HCT116 (cell line): ENCODE results near the gene PAGR1. TPM values are rescaled to one million over a fixed set of nuclear protein-coding genes. Genes with fewer than 3 reads are reported as not detected.

ENCODE experiments used
- ATAC-seq: fragments of 200-7000 bp; cut with Tn5 transposase; 2 replicates; pipeline ENCODE4 v1.9.1; 2020; ENCODE audit warnings: mild to moderate bottlenecking, moderate library complexity
- BruUV-seq: library from RNA; stranded (reverse); fragments of 400-500 nt; replicated peaks from 2 replicates; lab custom pipeline; 2021; lab: Mats Ljungman, UMichigan
- CTCF ChIA-PET: fragments of 300-600 bp; sonication (Branson Sonifier 250); formaldehyde crosslinking; loops from one replicate; lab custom pipeline; 2021; ENCODE audit warnings: antibody characterized with exemption; lab: Charles Lee
- POLR2A ChIA-PET: fragments of 300-600, 350-600 bp; sonication (Branson Sonifier 250); formaldehyde crosslinking; loops from one replicate; lab custom pipeline; 2021; ENCODE audit warnings: antibody characterized with exemption; lab: Charles Lee
- RAD21 ChIA-PET, 2 experiments: fragments of 300-600 bp; sonication (Branson Sonifier 250); formaldehyde crosslinking; loops; one replicate each; lab custom pipeline; 2023; ENCODE audit warnings: low total read pairs in 2 of 2; ENCODE audit not compliant: uncharacterized antibody in 2 of 2, unreplicated experiment in 2 of 2, low non-redundant PET in 1 of 2; lab: Charles Lee
- DNase-seq: peaks from one replicate; pipeline ENCODE4 v3.0.0-alpha.2; 2010; ENCODE audit warnings: low read depth, low spot score
- H2AFZ ChIP-seq: fragments of 200-600 bp; shearing (Covaris generic), sonication (generic); 2 replicates; pipeline ENCODE4 v1.6.1; 2017; ENCODE audit warnings: low read depth, mixed run types, mixed read lengths, antibody characterized with exemption, low read length; ENCODE audit not compliant: poor library complexity, severe bottlenecking
- H3K27ac ChIP-seq: 2 replicates; pipeline ENCODE4 v1.5.1; 2012; ENCODE audit warnings: low read depth, low read length
- H3K27me3 ChIP-seq: fragments of 200-600 bp; sonication (generic); 2 replicates; pipeline ENCODE4 v1.6.1; 2016; ENCODE audit warnings: mixed run types, low read length, mixed read lengths; ENCODE audit not compliant: insufficient read depth
- H3K36me3 ChIP-seq, 2 experiments: fragments of 200-500 bp in 1 of 2; fragments of 200-600 bp in 1 of 2; sonication (Bioruptor generic) in 1 of 2; sonication (generic) in 1 of 2; 2 replicates each; pipeline versions ENCODE4 v1.5.1 to v1.6.1; 2014 to 2016; ENCODE audit warnings: low read length in 2 of 2, inconsistent platforms in 1 of 2, mixed read lengths in 1 of 2, mixed run types in 1 of 2; ENCODE audit not compliant: insufficient read depth in 2 of 2, control insufficient read depth in 1 of 2
- H3K4me1 ChIP-seq, 2 experiments: fragments of 200-600 bp in 1 of 2; sonication (generic) in 1 of 2; 2 replicates each; pipeline versions ENCODE4 v1.5.1 to v1.6.1; 2012 to 2017; ENCODE audit warnings: low read length in 2 of 2, inconsistent platforms in 1 of 2, mild to moderate bottlenecking in 1 of 2, mixed read lengths in 1 of 2, mixed run types in 1 of 2, moderate library complexity in 1 of 2; ENCODE audit not compliant: insufficient read depth in 2 of 2, control insufficient read depth in 1 of 2
- H3K4me2 ChIP-seq: fragments of 200-600 bp; sonication (generic); 2 replicates; pipeline ENCODE4 v1.6.1; 2017; ENCODE audit warnings: mixed run types, low read length, mixed read lengths
- H3K4me3 ChIP-seq, 2 experiments: fragments of 200-600 bp in 1 of 2; sonication (generic) in 1 of 2; replicated peaks in 1 of 2; 2 replicates each; pipeline ENCODE4 v1.5.1; 2011 to 2016; ENCODE audit warnings: low read length in 2 of 2, control low read depth in 1 of 2, low read depth in 1 of 2, mild to moderate bottlenecking in 1 of 2, mixed read lengths in 1 of 2, mixed run types in 1 of 2
- H3K79me2 ChIP-seq: fragments of 200-600 bp; sonication (generic); 2 replicates; pipeline ENCODE4 v1.6.1; 2017; ENCODE audit warnings: mild to moderate bottlenecking, mixed run types, low read length, moderate library complexity, mixed read lengths; ENCODE audit not compliant: insufficient read depth
- H3K9ac ChIP-seq: fragments of 200-600 bp; sonication (generic); 2 replicates; pipeline ENCODE4 v1.6.1; 2016; ENCODE audit warnings: low read length, mixed read lengths
- H3K9me2 ChIP-seq: fragments of 200-600 bp; sonication (generic), shearing (Covaris generic); 2 replicates; pipeline ENCODE4 v1.6.1; 2017; ENCODE audit warnings: mixed run types, mild to moderate bottlenecking, moderate library complexity; ENCODE audit not compliant: insufficient read depth
- H3K9me3 ChIP-seq, 2 experiments: fragments of 200-500 bp in 1 of 2; fragments of 200-600 bp in 1 of 2; sonication (Bioruptor generic) in 1 of 2; sonication (generic) in 1 of 2; 2 replicates each; pipeline ENCODE4 v1.6.1; 2014 to 2017; ENCODE audit warnings: low read length in 2 of 2, mixed read lengths in 2 of 2, inconsistent platforms in 1 of 2, low read depth in 1 of 2, mild to moderate bottlenecking in 1 of 2, mixed run types in 1 of 2, moderate library complexity in 1 of 2; ENCODE audit not compliant: control insufficient read depth in 1 of 2, insufficient read depth in 1 of 2
- H4K20me1 ChIP-seq: fragments of 200-600 bp; sonication (generic), shearing (Covaris generic); 2 replicates; pipeline ENCODE4 v1.6.1; 2017; ENCODE audit warnings: mixed run types, mild to moderate bottlenecking, moderate library complexity; ENCODE audit not compliant: insufficient read depth
- CEBPB ChIP-seq: IDR thresholded peaks from 2 replicates; pipeline ENCODE4 v1.6.1; 2012; ENCODE audit warnings: low read depth
- ELF1 ChIP-seq: IDR thresholded peaks from 2 replicates; pipeline ENCODE4 v1.6.1; 2012; ENCODE audit warnings: low read depth, borderline replicate concordance
- EZH2phosphoT487 ChIP-seq: fragments of 200-600 bp; IDR thresholded peaks from 2 replicates; pipeline ENCODE4 v1.6.1; 2018; ENCODE audit warnings: antibody characterized with exemption, borderline replicate concordance
- FOSL1 ChIP-seq: IDR thresholded peaks from 2 replicates; pipeline ENCODE4 v1.6.1; 2012; ENCODE audit warnings: low read depth
- JUND ChIP-seq: IDR thresholded peaks from 2 replicates; pipeline ENCODE4 v1.6.1; 2012
- POLR2A ChIP-seq: IDR thresholded peaks from 2 replicates; pipeline ENCODE4 v1.7.0; 2011; ENCODE audit warnings: borderline replicate concordance; ENCODE audit not compliant: insufficient read depth, insufficient read length; ENCODE audit errors: extremely low read depth
- POLR2AphosphoS5 ChIP-seq: IDR thresholded peaks from 2 replicates; pipeline ENCODE4 v1.6.1; 2011; ENCODE audit warnings: mild to moderate bottlenecking, low read depth, low read length, moderate library complexity
- SP1 ChIP-seq: IDR thresholded peaks from 2 replicates; pipeline ENCODE4 v1.6.1; 2012; ENCODE audit warnings: low read depth
- SRF ChIP-seq: IDR thresholded peaks from 2 replicates; pipeline ENCODE4 v1.6.1; 2012; ENCODE audit warnings: low read depth
- TCF7L2 ChIP-seq: IDR thresholded peaks from 2 replicates; pipeline ENCODE4 v1.7.0; 2011; ENCODE audit warnings: borderline replicate concordance, inconsistent platforms; ENCODE audit not compliant: insufficient read depth, insufficient read length; ENCODE audit errors: extremely low read depth
- YY1 ChIP-seq: IDR thresholded peaks from 2 replicates; pipeline ENCODE4 v1.6.1; 2011; ENCODE audit warnings: low read length, low read depth, moderate library complexity, mild to moderate bottlenecking; ENCODE audit not compliant: insufficient replicate concordance; ENCODE audit errors: extremely low read depth
- ZFX ChIP-seq: fragments of 450-650 bp; IDR thresholded peaks from 2 replicates; pipeline ENCODE4 v1.6.1; 2017
- ZNF274 ChIP-seq: fragments of 200-500 bp; sonication (Bioruptor generic); IDR thresholded peaks from 2 replicates; pipeline ENCODE4 v1.6.1; 2014; ENCODE audit warnings: mild to moderate bottlenecking, low read depth, low read length, inconsistent platforms
- intact Hi-C: fragments of 100-400 bp; cut with micrococcal nuclease; formaldehyde crosslinking; loops from 2 replicates; pipeline ENCODE4 v1.10.0; 2022
- total RNA-seq: library from RNA; stranded (reverse); gene quantifications from one replicate; pipeline ENCODE4 v1.2.1, GENCODE V29; 2021; ENCODE audit not compliant: unreplicated experiment
- TF ChIP-seq, protein P1 (sequence below): IDR thresholded peaks from 2 replicates; pipeline ENCODE4 v1.6.1; 2012; ENCODE audit warnings: low read depth
- TF ChIP-seq, protein P2 (sequence below), 3 experiments: fragments of 200-600 bp in 1 of 3; sonication (generic) in 1 of 3; IDR thresholded peaks in 2 of 3; conservative IDR thresholded peaks in 1 of 3; 2 replicates each; pipeline ENCODE4 v1.5.1; 2012 to 2017; ENCODE audit warnings: low read depth in 2 of 3, low read length in 2 of 3, antibody characterized with exemption in 1 of 3, borderline replicate concordance in 1 of 3, control low read depth in 1 of 3, mild to moderate bottlenecking in 1 of 3, mixed read lengths in 1 of 3, mixed run types in 1 of 3, moderate library complexity in 1 of 3; ENCODE audit not compliant: insufficient read depth in 1 of 3
- TF ChIP-seq, protein P3 (sequence below): IDR thresholded peaks from 2 replicates; pipeline ENCODE4 v1.6.1; 2011; ENCODE audit warnings: mild to moderate bottlenecking, low read length, moderate library complexity; ENCODE audit not compliant: insufficient replicate concordance; ENCODE audit errors: extremely low read depth
- TF ChIP-seq, protein P4 (sequence below): IDR thresholded peaks from 2 replicates; pipeline ENCODE4 v1.6.1; 2012

PAGR1 gene
- total RNA-seq, 1 experiment from 2014 or later = 28.9 TPM

DNA sequence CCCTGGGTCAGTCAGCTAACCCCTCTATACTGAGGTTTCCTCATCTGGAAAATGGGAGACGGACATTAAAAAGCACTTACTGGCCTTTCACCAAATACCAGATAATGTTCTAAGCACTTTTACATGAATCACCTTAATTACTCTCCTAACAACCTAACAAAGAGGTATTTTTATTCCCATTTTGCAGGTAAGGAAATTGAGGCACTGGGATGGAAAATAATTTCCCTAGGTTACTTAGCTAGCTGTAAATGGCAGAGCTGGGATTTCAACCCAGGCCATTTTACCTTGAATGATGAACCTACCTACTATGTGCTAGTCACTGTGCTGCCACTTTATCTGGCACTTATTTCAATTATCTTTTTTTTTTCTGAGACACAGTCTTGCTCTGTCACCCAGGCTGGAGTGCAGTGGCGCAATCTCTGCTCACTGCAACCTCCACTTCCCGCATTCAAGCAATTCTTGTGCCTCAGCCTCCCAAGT lies 21.7 kb upstream of the PAGR1 start:
- no TSS peak for BruUV-seq
- Histone ChIP-seq H3K4me2 (no peak overlapping the region), H3K27me3 (no peaks in the 10 kb centered on the region), H3K9me2 (no peaks in the 10 kb centered on the region), H3K36me3 (peaks cover 25 to 37% of the 10 kb centered on the region in 2 experiments), H3K27ac (no peak overlapping the region), H3K9ac (no peak overlapping the region), H2AFZ (no peak overlapping the region), H3K9me3 (no peaks in the 10 kb centered on the region), H4K20me1 (peaks cover 3% of the 10 kb centered on the region; the same call in 1 of the 2 replicates), H3K79me2 (peaks cover 76% of the 10 kb centered on the region), H3K4me1 (peaks cover 13 to 19% of the 10 kb centered on the region in 2 experiments), H3K4me3 (no peak overlapping the region)
- ChIA-PET RAD21 (no interaction called here), CTCF (interaction anchor here (1.0 to 1.4 kb wide), 2 partner anchors 22 to 54 kb away, joined by 3 read pairs; partner anchors contain the start of gene PAGR1), POLR2A (no interaction called here)
- ATAC-seq = no peak
- TF ChIP-seq, protein P1, sequence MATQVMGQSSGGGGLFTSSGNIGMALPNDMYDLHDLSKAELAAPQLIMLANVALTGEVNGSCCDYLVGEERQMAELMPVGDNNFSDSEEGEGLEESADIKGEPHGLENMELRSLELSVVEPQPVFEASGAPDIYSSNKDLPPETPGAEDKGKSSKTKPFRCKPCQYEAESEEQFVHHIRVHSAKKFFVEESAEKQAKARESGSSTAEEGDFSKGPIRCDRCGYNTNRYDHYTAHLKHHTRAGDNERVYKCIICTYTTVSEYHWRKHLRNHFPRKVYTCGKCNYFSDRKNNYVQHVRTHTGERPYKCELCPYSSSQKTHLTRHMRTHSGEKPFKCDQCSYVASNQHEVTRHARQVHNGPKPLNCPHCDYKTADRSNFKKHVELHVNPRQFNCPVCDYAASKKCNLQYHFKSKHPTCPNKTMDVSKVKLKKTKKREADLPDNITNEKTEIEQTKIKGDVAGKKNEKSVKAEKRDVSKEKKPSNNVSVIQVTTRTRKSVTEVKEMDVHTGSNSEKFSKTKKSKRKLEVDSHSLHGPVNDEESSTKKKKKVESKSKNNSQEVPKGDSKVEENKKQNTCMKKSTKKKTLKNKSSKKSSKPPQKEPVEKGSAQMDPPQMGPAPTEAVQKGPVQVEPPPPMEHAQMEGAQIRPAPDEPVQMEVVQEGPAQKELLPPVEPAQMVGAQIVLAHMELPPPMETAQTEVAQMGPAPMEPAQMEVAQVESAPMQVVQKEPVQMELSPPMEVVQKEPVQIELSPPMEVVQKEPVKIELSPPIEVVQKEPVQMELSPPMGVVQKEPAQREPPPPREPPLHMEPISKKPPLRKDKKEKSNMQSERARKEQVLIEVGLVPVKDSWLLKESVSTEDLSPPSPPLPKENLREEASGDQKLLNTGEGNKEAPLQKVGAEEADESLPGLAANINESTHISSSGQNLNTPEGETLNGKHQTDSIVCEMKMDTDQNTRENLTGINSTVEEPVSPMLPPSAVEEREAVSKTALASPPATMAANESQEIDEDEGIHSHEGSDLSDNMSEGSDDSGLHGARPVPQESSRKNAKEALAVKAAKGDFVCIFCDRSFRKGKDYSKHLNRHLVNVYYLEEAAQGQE = no peak
- TF ChIP-seq ZNF274 (no peak), TCF7L2 (no peak), FOSL1 (no peak), EZH2phosphoT487 (no peak), POLR2A (no peak), POLR2AphosphoS5 (no peak), ELF1 (no peak), ZFX (no peak), CEBPB (no peak), SP1 (no peak), JUND (no peak), YY1 (no peak), SRF (no peak)
- TF ChIP-seq, protein P2, sequence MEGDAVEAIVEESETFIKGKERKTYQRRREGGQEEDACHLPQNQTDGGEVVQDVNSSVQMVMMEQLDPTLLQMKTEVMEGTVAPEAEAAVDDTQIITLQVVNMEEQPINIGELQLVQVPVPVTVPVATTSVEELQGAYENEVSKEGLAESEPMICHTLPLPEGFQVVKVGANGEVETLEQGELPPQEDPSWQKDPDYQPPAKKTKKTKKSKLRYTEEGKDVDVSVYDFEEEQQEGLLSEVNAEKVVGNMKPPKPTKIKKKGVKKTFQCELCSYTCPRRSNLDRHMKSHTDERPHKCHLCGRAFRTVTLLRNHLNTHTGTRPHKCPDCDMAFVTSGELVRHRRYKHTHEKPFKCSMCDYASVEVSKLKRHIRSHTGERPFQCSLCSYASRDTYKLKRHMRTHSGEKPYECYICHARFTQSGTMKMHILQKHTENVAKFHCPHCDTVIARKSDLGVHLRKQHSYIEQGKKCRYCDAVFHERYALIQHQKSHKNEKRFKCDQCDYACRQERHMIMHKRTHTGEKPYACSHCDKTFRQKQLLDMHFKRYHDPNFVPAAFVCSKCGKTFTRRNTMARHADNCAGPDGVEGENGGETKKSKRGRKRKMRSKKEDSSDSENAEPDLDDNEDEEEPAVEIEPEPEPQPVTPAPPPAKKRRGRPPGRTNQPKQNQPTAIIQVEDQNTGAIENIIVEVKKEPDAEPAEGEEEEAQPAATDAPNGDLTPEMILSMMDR (IDR thresholded peaks at IDR 0.05 in 2 of 3, conservative IDR thresholded peaks at IDR 0.05 in 1 of 3; ENCODE audit: borderline replicate concordance in 1 of 3, insufficient read depth in 1 of 3, low read depth in 2 of 3, low read length in 2 of 3) = no peak
- TF ChIP-seq, protein P3, sequence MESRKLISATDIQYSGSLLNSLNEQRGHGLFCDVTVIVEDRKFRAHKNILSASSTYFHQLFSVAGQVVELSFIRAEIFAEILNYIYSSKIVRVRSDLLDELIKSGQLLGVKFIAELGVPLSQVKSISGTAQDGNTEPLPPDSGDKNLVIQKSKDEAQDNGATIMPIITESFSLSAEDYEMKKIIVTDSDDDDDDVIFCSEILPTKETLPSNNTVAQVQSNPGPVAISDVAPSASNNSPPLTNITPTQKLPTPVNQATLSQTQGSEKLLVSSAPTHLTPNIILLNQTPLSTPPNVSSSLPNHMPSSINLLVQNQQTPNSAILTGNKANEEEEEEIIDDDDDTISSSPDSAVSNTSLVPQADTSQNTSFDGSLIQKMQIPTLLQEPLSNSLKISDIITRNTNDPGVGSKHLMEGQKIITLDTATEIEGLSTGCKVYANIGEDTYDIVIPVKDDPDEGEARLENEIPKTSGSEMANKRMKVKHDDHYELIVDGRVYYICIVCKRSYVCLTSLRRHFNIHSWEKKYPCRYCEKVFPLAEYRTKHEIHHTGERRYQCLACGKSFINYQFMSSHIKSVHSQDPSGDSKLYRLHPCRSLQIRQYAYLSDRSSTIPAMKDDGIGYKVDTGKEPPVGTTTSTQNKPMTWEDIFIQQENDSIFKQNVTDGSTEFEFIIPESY = no peak
- TF ChIP-seq, protein P4, sequence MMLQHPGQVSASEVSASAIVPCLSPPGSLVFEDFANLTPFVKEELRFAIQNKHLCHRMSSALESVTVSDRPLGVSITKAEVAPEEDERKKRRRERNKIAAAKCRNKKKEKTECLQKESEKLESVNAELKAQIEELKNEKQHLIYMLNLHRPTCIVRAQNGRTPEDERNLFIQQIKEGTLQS = no peak
- intact Hi-C loops = no loop called here
- DNase-seq = no peak
